HG02870 (cell line): Measurements from ENCODE around the gene REEP1.

Experiments used
- ATAC-seq: cut with Tn5 transposase; IDR thresholded peaks from one replicate; pipeline ENCODE4 v1.9.1; 2021; ENCODE audit warnings: mild to moderate bottlenecking, moderate library complexity; ENCODE audit not compliant: unreplicated experiment

The REEP1 gene

DNA sequence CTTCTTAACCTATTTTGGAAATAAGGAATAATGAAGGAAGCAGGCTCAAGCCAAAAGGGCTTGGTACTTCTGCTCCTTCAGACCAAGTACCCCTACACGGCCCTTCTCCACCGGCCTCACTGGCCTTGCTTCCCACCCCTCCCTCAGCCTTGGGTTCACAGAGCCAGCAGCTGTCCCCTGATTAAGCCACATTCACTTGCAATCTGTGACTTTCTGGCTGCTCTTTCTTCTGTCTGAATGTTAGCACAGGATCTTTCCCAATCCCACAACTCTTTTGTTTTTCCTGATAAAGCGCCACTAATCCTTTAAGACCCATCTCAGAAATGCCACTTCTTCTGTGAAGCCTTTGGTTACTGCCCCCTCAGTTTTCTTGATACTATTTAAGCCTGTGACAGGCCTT lies 52.4 kb downstream of the REEP1 start:
- no peak for ATAC-seq

DNA sequence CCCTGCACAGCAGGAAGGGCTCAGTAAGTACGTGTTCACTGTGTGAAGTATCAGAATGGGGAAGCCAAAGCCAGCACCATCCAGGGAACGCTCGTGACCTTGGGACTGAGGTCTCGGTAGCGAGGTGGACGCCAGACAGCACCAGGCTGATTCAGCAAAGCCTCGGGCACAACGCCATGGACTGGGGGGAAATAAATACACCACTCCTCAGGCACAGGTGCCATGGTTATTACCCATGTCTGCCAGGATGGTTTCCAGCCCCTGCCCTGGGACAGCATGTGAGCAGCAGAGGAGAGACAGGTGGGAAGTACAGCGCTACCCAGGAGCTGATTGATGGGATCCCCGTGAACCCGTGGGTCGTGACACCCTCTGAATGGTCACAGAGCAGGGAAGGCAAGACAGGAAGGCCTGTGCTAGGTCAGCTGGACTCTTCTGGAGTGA lies 53.0 kb downstream of the REEP1 start:
- no peak for ATAC-seq

DNA sequence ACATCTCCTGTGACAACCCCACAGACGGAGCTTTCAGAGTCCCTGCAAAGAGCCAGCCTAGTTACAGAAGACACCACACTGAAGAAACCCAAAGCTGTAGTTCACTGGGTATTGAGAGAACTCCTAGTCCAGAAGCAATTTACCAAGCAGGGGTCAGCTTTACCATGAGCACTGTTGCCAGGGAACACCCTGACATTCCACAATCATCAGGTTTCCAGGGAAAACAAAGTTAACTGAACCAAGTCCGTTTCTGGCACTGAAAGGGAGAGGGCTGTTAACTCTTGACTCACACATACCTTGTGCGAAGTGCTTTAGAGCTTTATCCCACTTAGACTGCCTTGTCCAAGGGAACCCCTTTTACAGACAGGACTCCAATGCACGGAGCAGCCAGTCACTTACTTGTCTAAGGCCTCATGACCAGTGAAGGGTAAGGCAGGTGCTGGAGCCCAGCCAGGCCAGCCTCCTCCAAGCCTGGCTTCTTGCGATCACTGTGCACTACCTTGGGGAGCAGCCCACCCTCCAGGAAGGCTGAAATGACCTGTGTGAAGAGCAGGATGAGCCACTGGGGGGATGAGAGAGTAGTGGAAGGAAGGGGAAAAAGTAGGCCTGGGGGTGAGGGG lies 53.9 kb downstream of the REEP1 start:
- no peak for ATAC-seq

DNA sequence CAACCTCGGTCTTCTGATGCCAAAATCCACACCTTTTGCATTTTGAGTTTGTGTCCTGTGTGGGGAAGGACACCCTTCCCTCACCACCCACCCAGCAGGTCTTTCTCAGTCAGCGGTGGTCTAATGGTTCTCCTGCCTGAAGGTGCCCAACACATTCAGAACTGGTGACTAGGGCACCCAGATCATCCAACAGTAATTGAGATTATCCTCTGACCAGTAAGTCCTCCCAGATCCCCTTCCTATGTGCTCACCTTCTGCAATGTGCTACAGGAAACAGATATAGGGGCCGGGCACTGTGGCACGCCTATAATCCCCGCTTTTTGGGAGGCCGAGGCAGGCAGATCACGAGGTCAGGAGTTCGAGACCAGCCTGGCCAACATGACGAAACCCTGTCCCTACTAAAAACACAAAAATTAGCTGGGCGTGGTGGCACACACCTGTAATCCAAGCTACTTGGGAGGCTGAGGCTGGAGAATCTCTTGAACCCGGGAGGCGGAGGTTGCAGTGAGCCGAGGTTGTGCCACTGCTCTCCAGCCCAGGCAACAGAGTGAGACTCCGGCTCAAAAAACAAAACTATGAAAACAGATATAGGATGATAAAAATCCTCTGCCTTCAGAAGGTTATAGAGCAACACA lies 56.2 kb downstream of the REEP1 start:
- no peak for ATAC-seq

DNA sequence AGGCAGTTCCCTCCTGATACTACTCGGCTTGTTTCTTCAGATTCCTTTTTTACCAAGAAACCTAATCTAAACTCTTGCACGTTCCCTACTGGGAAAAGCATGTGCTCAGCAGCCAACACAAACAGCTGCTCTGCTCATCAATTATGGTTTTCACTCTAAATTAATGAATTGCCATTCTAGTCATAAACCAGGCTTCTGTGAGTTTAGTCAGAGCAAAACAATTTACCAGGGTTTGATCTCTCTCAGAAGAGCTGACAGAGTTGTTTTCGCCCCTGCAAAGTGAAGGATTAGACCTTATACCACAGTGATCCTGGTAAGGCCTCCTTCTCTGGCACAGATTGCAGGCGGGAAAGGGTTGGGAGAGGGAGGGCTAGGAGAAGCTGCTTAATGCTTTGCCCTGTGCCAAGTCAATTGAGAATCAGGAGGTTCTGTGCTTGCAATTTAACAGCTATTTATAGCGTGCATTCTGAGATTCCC lies 57.2 kb downstream of the REEP1 start:
- no peak for ATAC-seq

DNA sequence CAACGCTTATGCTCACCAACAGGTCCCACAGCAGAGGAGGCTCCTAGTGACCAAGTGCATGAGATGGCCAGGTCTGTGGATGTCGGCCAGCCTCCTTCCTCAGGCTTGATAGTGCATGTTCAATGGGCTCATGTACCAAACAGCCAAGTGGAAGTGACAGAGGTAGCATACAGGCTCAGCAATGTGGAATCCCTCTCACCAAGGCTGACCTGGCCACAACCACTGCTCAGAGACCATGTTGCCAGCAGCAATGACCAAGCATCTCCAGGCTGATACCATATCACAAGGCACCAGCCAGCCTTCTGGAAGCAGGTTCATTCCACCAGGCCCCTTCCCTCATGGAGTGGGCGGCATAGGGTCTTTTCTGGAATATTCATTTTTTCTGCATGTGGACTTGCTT lies 61.5 kb downstream of the REEP1 start:
- no peak for ATAC-seq

DNA sequence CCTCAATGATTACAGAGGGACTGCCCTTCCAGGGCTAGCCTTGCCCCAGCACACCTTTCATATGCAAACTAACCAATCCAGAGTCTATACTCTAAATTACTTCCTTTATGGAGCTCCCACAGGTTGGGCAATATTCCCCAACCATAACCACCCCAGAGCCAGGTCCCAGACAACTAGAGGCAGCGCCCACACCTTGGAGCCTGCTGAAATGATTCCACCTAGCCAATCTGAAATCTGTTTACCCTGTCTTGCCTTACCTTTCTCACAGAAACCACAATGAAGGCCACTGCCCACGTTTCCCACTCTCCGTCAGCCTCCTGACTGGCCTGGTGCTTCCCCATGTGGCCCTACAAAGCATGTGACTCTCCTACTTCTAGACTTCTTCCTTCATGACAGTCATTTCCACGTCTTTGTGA lies 62.0 kb downstream of the REEP1 start:
- peak; percentile 37 for ATAC-seq

DNA sequence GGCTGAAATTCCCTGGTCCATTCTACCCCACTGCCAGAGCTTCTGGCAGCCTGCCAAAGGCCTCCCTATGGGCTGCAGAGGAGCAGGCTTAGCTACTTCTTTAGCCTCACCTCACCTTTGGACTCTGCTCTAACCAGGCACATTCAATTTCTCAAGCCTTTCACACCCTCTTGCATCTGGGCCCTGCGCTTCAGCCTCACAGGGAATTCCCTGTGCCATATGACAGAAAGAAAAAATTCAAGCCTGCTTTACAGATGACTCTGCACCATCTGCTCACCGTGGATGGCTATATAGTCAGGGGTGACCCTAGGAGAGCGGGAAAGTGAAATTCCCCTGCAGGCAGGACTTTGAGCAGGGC lies 62.5 kb downstream of the REEP1 start:
- ATAC-seq, result peak; percentile 66

DNA sequence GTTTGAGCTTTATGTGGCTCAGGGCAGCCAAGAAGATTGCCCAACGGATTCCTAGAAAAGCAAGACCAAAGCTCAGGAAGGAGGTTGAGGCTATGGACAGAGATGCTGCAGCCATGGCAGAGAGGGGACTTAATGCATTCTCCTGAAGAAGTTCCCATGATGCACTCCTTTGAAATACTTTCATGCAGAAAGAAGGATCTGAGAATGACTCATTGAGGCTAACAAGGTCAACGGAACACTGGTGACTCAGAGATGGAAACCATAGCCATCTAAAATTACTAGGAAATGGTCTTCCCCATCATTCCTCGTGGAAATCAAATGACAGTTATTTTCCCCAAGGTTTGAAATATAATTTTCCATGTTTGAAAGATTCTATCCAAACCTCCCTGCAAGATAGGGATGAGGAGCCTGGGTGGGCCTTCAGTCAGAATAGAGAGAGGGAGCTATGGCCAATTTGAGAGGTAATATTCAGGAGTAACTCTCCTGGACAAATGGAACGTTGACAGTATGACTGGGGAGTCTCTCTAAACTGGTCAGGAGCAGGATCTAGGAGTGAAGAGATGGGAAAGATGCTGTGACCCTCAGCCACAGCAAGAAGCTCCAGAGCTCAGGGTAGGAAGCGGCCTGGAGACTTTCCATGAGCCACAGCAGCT lies 63.0 kb downstream of the REEP1 start:
- peak; percentile 50 for ATAC-seq

DNA sequence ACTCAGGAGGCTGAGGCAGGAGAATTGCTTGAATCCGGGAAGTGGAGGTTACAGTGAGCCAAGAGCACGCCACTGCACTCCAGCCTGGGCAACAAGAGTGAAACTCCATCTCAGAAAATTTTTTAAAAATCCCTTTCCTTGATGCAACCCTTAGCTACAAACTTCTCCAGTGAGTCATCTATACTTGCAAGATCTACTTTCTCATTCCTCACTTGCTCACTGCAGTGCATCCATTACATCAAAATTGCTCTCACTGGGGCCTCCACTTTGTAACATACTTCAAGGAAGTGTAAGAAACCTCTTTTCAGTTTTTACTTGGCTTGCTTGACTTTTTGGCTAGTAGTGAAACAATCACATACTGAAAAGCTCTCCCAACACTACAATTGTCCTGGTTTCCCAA lies 65.3 kb downstream of the REEP1 start:
- no peak for ATAC-seq

DNA sequence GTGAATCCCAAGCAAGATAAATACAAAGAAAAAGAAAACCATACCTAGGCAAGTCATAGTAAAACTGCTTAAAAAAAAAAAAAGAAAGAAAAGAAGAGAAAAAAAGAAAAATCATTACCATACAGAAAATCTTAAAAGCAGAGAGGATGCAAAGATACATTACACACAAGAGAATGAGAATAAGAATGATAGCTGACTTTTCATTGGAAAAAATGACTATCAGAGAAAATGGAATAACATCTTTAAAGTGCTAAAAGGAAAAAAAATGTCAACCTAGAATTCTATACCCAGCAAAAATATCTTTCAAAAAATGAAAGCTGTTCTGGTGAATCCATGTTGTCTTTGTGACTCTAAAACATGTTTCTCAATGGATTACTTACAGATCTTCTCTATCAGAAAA lies 66.2 kb downstream of the REEP1 start:
- ATAC-seq, result no peak

DNA sequence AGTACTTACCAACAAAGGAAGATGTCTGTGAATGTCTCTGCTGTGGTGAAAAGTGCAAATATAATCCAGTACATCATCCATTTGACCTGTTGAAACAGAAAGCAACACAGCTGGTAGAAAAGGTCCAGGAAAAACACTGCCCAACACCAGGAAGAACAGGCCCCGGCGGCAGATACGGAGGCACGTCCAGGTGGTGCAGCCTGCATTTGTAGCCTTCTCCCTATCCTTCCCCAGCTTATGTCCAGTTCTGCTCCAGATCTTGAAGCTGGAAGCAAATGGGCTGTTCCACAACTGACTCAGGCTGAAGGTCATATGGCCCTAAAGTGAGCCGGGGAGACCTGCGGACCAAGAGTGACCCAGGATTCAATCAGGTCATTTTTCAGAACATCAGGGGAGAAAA lies 73.5 kb downstream of the REEP1 start:
- ATAC-seq, result no peak

DNA sequence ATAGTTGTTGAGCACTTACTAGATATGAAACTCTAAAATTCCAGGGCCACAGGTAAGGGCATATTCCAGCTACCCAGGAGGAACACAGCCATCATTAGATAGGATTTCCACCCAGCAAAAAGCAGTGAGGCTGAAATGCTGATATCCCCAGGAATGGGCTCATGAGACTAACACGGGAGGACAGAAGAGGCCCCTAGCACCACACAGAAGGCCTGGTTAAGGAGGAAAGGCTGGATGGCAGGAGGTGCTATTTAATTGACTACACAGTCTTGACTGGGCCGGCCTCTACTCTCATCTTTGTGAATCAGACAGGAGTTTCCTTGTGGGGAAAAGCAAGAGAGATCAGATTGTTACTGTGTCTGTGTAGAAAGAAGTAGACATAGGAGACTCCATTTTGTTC lies 76.4 kb downstream of the REEP1 start:
- no peak for ATAC-seq

DNA sequence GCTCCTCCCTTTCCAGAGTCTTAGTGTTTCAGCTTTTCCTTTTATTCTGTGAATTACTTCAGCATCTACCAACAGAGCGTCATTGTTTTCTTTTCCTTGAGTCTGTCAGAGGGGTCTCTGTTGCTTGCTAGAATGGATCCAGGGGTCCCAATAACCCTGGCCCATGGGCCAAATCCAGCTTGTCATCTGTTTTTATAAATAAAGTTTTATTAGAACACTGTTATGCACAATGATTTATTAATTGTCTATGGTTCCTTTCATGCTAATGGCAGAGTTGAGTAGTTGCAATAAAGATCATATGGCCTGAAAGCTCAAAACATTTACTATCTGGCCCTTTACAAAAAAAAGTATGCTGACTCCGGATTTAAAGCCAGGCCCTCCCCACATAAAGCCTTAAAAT lies 79.3 kb downstream of the REEP1 start:
- no peak for ATAC-seq

DNA sequence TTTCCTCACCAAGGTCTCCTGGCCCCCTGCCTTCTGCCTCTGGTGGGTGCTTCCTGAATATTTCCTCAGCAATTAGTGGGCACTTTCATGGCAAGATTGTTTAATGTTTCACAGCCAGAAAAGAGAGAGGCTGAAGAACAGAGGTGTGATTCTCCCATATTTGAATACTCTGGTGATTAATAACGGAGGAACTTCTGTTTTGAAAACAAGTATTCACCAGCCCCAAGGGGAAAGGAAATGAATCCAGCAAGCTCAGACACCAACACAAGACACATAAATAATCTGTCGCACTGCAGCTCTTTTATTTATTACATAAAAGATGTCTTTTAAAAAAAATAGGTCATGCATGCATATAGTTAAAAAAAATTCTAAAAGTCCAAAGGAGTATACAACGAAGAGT lies 80.4 kb downstream of the REEP1 start:
- ATAC-seq, result no peak

DNA sequence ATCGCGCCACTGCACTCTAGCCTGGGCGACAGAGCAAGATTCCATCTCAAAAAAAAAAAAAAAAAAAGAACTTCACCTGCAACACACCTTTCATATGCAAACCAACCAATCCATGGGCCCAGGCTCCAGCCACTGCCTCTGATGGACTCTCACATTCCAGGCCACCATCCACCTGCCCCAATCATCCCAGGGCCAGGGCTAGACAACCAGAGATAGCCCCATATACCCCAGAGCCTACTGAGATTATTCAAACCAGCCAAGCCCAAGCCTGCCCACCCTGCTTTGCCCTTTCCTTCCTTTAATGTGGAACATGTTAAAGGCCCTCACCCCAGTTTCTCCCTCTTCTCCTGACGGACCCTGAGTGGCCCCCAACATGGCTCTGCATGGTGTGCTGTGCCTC lies 81.1 kb downstream of the REEP1 start:
- no peak for ATAC-seq

DNA sequence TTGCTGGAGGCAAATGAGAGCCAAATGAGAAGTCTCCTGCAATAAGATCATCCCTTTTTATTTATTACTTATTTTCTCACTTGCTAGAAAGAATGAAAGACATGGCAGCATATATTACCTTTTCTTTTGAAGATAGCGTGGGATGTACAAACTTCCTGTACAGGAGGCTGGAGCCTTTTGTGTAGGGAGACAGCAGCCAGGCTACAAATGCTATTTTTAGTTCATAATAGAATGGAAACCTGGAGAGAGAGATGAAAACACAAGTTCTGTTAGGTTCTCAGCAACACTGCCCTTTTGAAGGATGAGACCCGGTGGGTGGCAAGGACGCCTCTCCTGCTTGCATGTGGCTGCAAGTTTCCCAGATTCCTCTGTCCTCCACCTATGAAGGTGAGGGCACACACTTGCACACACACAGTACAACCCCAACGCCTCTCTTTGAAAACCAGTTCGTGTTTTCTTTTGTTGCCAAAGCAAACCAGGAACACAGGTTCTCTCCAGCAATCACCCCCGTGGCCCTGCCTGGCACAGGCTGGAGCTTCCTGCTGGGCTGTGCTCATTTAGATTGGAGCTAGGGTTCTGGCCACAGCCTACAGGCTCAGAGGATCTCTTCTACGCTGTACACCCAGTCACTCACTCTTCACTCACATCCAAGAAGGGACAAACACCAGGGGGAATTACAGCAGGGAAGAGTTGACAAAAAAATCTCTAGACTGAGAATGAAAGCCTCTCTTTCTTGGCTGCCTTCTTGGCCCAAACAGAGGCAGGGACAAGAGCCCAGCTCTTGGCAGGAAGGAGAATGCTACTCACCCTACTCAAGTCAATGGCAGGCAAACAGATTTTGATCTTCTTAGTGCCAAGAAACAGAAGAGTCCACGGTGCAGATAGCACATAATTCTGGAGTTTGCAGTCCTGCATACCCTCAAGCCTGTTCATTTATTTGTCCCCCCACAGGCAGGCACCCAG lies 82.6 kb downstream of the REEP1 start:
- ATAC-seq, result no peak

DNA sequence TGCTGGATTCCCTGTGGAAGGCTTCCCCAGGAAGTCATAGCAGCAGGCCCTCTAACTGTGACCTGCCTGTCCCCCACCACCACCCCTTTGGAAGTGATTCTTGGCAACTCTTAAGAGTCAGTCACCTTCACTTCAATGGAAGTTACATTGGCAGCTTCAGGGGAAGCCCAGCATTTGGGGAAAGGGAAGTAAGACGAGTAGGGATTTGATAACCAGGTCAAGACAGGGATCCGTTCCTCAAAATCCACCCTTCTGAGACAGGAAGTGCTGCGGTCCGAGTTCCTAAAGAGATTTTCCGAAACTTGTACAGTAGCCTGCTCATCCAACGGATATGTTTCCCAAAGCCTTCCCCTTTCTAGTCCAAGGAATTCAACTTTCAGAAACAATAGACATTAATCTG lies 84.0 kb downstream of the REEP1 start:
- no peak for ATAC-seq

DNA sequence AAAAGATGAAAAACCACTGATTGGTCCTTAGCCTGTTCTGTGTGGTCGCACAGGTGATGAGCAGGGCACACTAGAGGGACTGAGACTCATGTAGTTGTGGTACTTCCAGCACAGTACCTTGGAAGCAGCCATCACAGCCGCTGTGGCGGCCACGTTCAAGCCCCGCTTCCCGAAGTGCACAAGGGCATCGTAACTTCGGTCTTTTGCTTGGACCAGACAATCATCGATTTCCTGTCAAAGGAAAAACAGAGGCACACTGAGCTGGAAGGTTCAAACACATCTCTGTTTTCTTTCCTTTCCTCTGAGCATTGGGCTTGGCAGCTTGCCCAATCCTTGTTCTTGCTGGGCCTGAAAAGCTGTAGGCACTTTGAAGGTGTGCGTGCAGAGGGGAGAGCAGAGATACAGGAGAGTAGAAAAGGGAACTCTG lies 85.6 kb downstream of the REEP1 start:
- ATAC-seq, result no peak

DNA sequence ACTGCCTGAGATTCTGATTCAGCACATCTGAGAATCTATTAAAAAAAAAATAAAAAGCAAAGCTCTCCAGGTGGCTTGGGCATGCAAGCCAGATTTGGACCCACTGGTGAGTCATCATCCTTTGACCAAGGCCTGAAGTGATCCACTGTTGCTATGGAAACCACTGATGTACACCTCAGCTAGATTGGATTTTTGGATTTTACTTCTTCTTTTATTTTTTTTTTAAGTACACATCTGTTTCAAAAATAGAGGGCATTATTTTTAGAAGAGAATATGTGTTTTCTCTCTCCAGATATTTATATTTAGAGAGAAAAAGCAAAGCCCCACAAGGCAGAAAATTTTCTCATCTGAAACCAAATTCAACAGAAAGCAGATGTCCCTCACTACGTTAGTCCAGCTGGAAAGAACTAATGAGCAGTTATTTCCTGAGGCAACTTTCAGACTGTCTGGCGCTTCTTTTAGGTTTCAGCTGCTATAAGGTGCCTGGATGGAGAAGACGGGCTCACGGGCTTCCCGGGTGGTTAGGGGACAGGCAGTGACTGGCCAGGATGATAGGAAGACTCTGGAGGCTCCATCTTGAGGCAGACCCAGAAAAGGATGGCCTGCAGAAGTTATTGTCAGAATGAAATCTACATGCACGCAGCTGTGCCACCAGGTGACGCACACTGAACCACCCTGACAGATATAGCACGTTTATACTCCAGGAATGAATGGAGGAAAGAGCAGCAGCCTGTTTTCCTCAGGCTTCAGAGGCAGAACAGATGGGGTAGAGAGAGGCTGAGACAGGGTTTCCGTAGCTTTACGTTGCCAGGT lies 87.6 kb downstream of the REEP1 start:
- peak; percentile 87 for ATAC-seq
